AG09309 (cell line): ENCODE results near the gene ZBTB7A.

Experiments used
- DNase-seq: peaks from one replicate; pipeline ENCODE4 v3.0.0-alpha.2; 2010; ENCODE audit warnings: low read depth
- H3K4me3 ChIP-seq: 2 replicates; pipeline ENCODE4 v1.5.1; 2011; ENCODE audit warnings: mild to moderate bottlenecking, low read depth, low read length, moderate library complexity; ENCODE audit not compliant: control insufficient read depth
- CTCF ChIP-seq: IDR thresholded peaks from 2 replicates; pipeline ENCODE4 v1.5.1; 2011; ENCODE audit warnings: mild to moderate bottlenecking, low read depth, low read length, inconsistent platforms; ENCODE audit not compliant: insufficient read depth, control insufficient read depth; ENCODE audit errors: missing control alignments

ZBTB7A gene

GRCh38 chr19:4094291-4094690 is 27.6 kb upstream of the ZBTB7A start:
- H3K4me3 ChIP-seq, result no peak overlapping the region
- no peak for DNase-seq
- TF ChIP-seq CTCF, result no peak

- no peak for DNase-seq
- TF ChIP-seq CTCF, result no peak
- H3K4me3 ChIP-seq, result no peak overlapping the region
These were observed 27.0 kb upstream of the ZBTB7A start for GRCh38 chr19:4093643-4094175.

- TF ChIP-seq CTCF, result no peak
- H3K4me3 ChIP-seq, result no peak overlapping the region
- DNase-seq, result no peak
These were observed 23.9 kb upstream of the ZBTB7A start for GRCh38 chr19:4090356-4091220.

GRCh38 chr19:4089946-4090345 is 23.2 kb upstream of the ZBTB7A start:
- no peak overlapping the region for H3K4me3 ChIP-seq
- TF ChIP-seq CTCF, result no peak
- no peak for DNase-seq

- TF ChIP-seq CTCF, result no peak
- DNase-seq, result no peak
- no peak overlapping the region for H3K4me3 ChIP-seq
These were observed 22.8 kb upstream of the ZBTB7A start for GRCh38 chr19:4089400-4089908.

GRCh38 chr19:4088975-4089374 is 22.3 kb upstream of the ZBTB7A start:
- no peak overlapping the region for H3K4me3 ChIP-seq
- no peak for TF ChIP-seq CTCF
- DNase-seq, result no peak
